Measurements from ENCODE around the gene ERCC2.
"Not testable (repeated sequence)": the region's sequence is repeated elsewhere in the genome, so short reads cannot be mapped to it uniquely, and the experiment has no call there.

Gene ERCC2

DNA sequence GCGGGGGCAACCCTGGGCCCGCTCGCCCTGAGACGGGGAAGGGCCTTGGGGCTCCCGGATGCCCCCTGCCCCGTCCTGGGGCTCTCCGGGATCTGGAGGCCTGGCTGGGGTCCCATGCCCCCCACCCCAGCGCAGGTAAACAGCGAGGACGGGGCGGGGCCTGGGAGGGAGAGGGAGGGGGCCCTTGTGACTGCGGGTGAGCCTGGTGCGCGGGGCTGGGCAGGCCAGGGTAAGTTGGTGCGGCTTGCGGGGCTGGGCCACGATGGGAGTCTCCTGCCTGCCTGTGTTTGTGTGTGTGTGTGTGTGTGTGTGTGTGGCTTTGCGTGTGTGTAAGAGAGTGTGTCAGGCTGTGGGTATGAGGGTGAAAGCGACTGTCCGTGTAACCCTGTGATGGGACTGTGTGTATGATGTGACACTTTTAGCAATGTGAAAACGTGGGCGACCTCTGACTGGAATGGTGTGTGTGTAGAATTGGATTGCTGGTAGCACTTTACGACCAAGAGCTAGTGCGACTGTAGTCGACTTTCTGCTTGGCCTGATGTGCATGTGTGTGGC, 29.4 kb downstream of the ERCC2 start:
- TF ChIP-seq YY1 (IDR thresholded peaks at IDR 0.05; ENCODE audit: insufficient read depth, insufficient read length) (no peak), SUZ12 (IDR thresholded peaks at IDR 0.05; ENCODE audit: extremely low read depth, insufficient read depth, insufficient read length) (no peak)
- Histone ChIP-seq H3K4me3 (ENCODE audit: insufficient read length, low read depth) (peak overlapping the region; percentile 36), H3K36me3 (ENCODE audit: insufficient read depth, insufficient read length, low read length) (no peaks in the 10 kb centered on the region), H3K9ac (ENCODE audit: insufficient read length, low read depth) (peak overlapping the region; percentile 42), H3K9me3 (ENCODE audit: insufficient read depth, low read length) (no peaks in the 10 kb centered on the region), H3K27me3 (ENCODE audit: insufficient read depth, insufficient read length) (peaks cover 36% of the 10 kb centered on the region), H3K4me1 (ENCODE audit: insufficient read depth, insufficient read length) (no peaks in the 10 kb centered on the region)
- DNase-seq (ENCODE audit: low read depth, low spot score) = no peak

DNA sequence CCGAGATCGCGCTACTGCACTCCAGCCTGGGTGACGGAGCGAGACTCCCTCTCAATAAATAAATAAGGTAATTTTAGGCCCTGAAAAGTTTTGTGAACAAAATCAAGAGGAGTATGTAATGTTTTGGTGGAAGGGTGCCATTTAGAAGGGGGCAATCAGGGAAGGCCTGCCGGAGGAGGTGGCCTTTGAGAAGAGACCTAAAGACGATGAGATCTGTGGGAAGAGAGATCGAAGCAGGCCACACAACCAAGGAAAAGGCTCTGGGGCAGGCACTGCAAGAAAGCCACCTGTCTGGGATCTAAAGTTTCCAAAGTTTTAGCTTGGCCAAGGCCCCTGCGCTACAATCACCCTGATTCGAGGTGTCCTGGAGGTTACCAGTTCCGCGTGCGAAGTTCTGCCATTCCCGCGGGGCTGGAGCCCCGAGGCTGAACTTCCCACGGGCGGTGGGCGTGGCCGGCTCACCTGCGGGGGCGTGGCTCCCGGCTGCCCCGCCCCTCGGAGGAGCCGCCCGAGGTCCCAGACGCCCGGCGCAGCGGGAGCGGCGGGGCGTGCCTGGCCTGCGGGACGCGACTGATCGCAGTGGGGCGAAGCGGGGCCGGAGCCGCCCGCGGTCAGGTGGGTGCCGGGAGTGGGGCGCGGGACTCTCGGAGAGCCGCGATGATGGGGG, 30.0 kb downstream of the ERCC2 start, which contains the start of gene KLC3:
KLC3 (plus strand) TSS at position 519 of the 667 bp plus-strand sequence. CDS start 4,792 bp downstream, outside the sequence.
- peak within 1 kb of the TSS; percentile 36 for H3K4me3 ChIP-seq (ENCODE audit: insufficient read length, low read depth)
- DNase-seq (ENCODE audit: low read depth, low spot score) = no peak

DNA sequence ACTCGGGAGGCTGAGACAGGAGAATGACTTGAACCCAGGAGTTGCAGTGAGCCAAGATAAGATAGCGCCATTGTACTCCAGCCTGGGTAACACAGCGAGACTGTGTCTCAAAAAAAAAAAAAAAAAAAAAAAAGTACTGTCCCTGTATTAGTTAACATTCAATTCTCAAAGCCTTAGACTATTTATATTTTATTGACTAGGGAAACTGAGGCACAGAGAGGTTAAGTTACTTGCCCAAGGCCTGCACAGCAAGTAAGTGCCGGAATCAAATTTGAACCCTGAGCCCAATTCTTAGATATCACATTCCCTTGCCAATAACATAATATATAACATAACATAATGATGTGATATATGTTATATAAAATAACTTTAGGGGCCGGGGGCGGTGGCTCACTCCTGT, 30.7 kb downstream of the ERCC2 start:
- DNase-seq (ENCODE audit: low read depth, low spot score) = no peak
- no peak overlapping the region for H3K9ac ChIP-seq (ENCODE audit: insufficient read length, low read depth)
- no peak overlapping the region for H3K4me3 ChIP-seq (ENCODE audit: insufficient read length, low read depth)
- H3K4me1 ChIP-seq (ENCODE audit: insufficient read depth, insufficient read length) = no peaks in the 10 kb centered on the region
- H3K9me3 ChIP-seq (ENCODE audit: insufficient read depth, low read length) = no peaks in the 10 kb centered on the region
- peaks cover 36% of the 10 kb centered on the region for H3K27me3 ChIP-seq (ENCODE audit: insufficient read depth, insufficient read length)
- no peak for TF ChIP-seq YY1 (IDR thresholded peaks at IDR 0.05; ENCODE audit: insufficient read depth, insufficient read length)
- TF ChIP-seq ZNF274 (IDR thresholded peaks at IDR 0.05; ENCODE audit: low read depth, low read length) = no peak
- no peak for TF ChIP-seq SUZ12 (IDR thresholded peaks at IDR 0.05; ENCODE audit: extremely low read depth, insufficient read depth, insufficient read length)
- H3K36me3 ChIP-seq (ENCODE audit: insufficient read depth, insufficient read length, low read length) = no peaks in the 10 kb centered on the region

More for the DNA sequence above, 30.0 kb downstream of the ERCC2 start, which contains the start of gene KLC3:
- Histone ChIP-seq H3K27me3 (ENCODE audit: insufficient read depth, insufficient read length) (peaks cover 36% of the 10 kb centered on the region), H3K9me3 (ENCODE audit: insufficient read depth, low read length) (no peaks in the 10 kb centered on the region), H3K9ac (ENCODE audit: insufficient read length, low read depth) (peak within 1 kb of the TSS; percentile 42), H3K36me3 (ENCODE audit: insufficient read depth, insufficient read length, low read length) (no peaks in the 10 kb centered on the region), H3K4me1 (ENCODE audit: insufficient read depth, insufficient read length) (no peaks in the 10 kb centered on the region)
- TF ChIP-seq ZNF274 (IDR thresholded peaks at IDR 0.05; ENCODE audit: low read depth, low read length) = no peak
- TF ChIP-seq YY1 (IDR thresholded peaks at IDR 0.05; ENCODE audit: insufficient read depth, insufficient read length) = no peak
- no peak for TF ChIP-seq SUZ12 (IDR thresholded peaks at IDR 0.05; ENCODE audit: extremely low read depth, insufficient read depth, insufficient read length)

DNA sequence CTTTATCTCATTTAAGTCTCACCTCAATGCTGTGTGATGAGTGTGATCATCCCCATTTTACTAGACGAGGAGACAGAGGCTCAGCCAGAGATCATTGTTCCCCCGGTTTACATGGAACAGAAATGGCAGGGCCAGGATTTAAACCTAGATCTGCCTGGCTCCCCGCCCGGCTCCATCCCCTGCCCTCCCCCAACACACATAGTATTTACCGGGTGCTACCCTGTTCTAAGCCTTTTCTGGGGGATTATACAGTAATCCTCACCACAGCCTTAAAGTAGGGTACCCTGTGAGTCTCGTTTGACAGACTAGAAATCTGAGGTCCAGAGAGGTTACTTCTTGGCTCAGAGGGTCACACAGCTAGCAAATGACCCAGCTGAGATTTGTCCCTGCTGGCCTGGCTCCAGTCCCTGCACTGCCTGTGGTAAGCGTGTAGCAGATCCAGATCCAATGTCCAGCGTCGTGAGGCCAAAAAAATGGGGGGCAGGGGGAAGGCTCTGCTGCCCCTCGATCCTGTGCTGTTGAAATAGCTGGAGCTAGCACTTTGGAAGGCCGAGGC, 33.6 kb downstream of the ERCC2 start:
- Histone ChIP-seq H3K27me3 (ENCODE audit: insufficient read depth, insufficient read length) (peaks cover 24% of the 10 kb centered on the region), H3K4me1 (ENCODE audit: insufficient read depth, insufficient read length) (peaks cover 2% of the 10 kb centered on the region), H3K4me3 (ENCODE audit: insufficient read length, low read depth) (no peak overlapping the region), H3K36me3 (ENCODE audit: insufficient read depth, insufficient read length, low read length) (no peaks in the 10 kb centered on the region), H3K9me3 (ENCODE audit: insufficient read depth, low read length) (no peaks in the 10 kb centered on the region), H3K9ac (ENCODE audit: insufficient read length, low read depth) (no peak overlapping the region)
- DNase-seq (ENCODE audit: low read depth, low spot score) = no peak
- TF ChIP-seq YY1 (IDR thresholded peaks at IDR 0.05; ENCODE audit: insufficient read depth, insufficient read length) = no peak
- no peak for TF ChIP-seq SUZ12 (IDR thresholded peaks at IDR 0.05; ENCODE audit: extremely low read depth, insufficient read depth, insufficient read length)
- TF ChIP-seq ZNF274 (IDR thresholded peaks at IDR 0.05; ENCODE audit: low read depth, low read length) = no peak

DNA sequence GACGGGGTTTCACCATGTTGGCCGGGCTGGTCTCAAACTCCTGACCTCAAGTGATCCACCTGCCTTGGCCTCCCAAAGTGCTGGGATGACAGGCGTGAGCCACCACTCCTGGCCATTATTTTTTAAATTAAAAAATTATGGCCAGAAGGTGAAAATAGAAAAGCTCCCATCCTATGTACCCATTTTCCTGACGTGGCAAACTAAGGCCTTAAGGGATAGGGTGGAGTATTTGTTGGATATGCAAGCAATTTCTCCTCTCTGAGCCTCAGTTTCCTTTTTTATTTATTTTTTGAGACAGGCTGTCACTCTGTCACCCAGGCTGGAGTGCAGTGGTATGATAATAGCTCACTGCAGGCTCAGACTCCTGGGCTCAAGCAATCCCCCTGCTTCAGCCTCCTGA, 35.5 kb downstream of the ERCC2 start:
- not testable (repeated sequence) for H3K36me3 ChIP-seq (ENCODE audit: insufficient read depth, insufficient read length, low read length); DNase-seq (ENCODE audit: low read depth, low spot score); H3K4me3 ChIP-seq (ENCODE audit: insufficient read length, low read depth); H3K27me3 ChIP-seq (ENCODE audit: insufficient read depth, insufficient read length); H3K9me3 ChIP-seq (ENCODE audit: insufficient read depth, low read length); H3K9ac ChIP-seq (ENCODE audit: insufficient read length, low read depth); H3K4me1 ChIP-seq (ENCODE audit: insufficient read depth, insufficient read length)

DNA sequence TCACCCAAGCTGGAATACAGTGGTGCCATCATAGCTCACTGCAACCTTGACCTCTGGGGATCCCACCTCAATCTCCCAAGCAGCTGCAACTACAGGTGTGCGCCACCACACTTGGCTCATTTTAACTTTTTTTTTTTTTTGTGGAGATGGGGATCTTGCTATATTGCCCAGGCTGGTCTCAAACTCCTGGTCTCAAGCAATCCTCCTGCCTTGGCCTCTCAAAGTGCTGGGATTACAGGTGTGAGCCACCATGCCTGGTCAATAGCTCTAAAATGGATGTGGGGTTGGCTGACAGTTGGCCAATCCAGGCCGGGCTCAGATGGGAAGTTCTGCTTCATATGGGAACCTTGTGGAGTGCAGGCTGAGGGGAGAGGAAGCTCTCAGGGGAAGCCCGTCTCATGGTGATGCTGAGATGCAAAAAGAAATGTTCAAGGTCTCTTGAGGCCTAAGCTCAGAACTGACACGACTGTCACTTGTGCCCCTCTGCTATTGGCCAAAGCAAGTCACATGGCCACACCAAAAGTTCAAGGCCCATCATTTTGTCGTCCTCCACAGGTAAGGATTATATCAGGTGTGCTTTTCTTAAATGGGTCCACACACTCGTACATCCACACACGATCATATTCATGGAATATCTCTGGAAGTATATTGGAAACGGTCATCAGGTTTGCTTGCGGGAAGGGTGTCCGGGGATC, 36.6 kb downstream of the ERCC2 start:
- H3K27me3 ChIP-seq (ENCODE audit: insufficient read depth, insufficient read length) = no peaks in the 10 kb centered on the region
- no peak for TF ChIP-seq YY1 (IDR thresholded peaks at IDR 0.05; ENCODE audit: insufficient read depth, insufficient read length)
- TF ChIP-seq SUZ12 (IDR thresholded peaks at IDR 0.05; ENCODE audit: extremely low read depth, insufficient read depth, insufficient read length) = no peak
- TF ChIP-seq ZNF274 (IDR thresholded peaks at IDR 0.05; ENCODE audit: low read depth, low read length) = no peak

DNA sequence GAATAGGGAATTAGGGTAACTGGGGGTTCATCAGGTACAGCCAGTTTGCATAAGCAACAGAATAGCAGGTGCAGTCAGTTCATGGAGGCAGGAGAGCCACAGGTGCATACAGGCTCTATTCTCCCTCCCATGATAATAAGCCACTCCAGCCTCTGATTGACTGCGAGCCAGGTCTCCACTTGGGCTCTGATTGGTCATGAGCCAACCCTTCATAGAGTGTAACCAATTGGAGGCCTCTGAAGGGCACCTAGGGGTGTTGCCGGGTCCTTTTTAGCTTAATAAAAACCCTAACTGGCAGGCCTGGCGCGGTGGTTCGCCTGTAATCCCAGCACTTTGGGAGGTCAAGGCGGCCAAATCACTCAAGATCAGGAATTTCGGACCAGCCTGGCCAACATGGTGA, 39.0 kb downstream of the ERCC2 start:
- Histone ChIP-seq H3K36me3 (ENCODE audit: insufficient read depth, insufficient read length, low read length) (no peaks in the 10 kb centered on the region), H3K9ac (ENCODE audit: insufficient read length, low read depth) (no peak overlapping the region), H3K4me3 (ENCODE audit: insufficient read length, low read depth) (no peak overlapping the region), H3K27me3 (ENCODE audit: insufficient read depth, insufficient read length) (no peaks in the 10 kb centered on the region), H3K9me3 (ENCODE audit: insufficient read depth, low read length) (no peaks in the 10 kb centered on the region), H3K4me1 (ENCODE audit: insufficient read depth, insufficient read length) (peaks cover 2% of the 10 kb centered on the region)
- TF ChIP-seq SUZ12 (IDR thresholded peaks at IDR 0.05; ENCODE audit: extremely low read depth, insufficient read depth, insufficient read length) (no peak), ZNF274 (IDR thresholded peaks at IDR 0.05; ENCODE audit: low read depth, low read length) (no peak), YY1 (IDR thresholded peaks at IDR 0.05; ENCODE audit: insufficient read depth, insufficient read length) (no peak)
- DNase-seq (ENCODE audit: low read depth, low spot score) = no peak

More for the DNA sequence above, 36.6 kb downstream of the ERCC2 start:
- Histone ChIP-seq H3K4me1 (ENCODE audit: insufficient read depth, insufficient read length) (peaks cover 2% of the 10 kb centered on the region), H3K9me3 (ENCODE audit: insufficient read depth, low read length) (no peaks in the 10 kb centered on the region), H3K36me3 (ENCODE audit: insufficient read depth, insufficient read length, low read length) (no peaks in the 10 kb centered on the region), H3K9ac (ENCODE audit: insufficient read length, low read depth) (no peak overlapping the region), H3K4me3 (ENCODE audit: insufficient read length, low read depth) (no peak overlapping the region)
- DNase-seq (ENCODE audit: low read depth, low spot score) = no peak
